IPS-NIHi11 (cell line): ENCODE results near the gene ISOC2.

Source experiments
- DNase-seq: peaks from one replicate; pipeline ENCODE4 v3.0.0; 2012; ENCODE audit warnings: mixed read lengths, low spot score

The ISOC2 gene

DNA sequence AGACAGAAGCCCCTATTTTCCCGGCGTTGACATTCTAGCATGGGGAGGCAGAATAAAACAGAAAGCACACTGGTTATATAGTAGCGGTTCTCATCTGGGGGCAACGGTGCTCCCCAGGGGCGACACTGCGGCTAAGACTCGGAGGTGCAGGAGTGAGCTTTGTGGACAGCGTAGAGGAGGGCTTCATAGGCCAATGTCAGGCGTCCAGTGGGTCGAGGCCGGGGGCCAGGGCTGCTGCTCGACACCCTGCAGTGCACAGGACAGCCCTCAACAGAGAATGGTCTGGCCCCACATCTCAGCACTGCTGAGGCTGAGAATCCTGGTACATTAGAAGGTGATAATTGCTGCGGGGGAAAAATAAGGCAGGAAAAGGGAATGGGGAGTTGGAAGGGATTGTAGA is 16.5 kb upstream of the ISOC2 start:
- DNase-seq, result no peak

DNA sequence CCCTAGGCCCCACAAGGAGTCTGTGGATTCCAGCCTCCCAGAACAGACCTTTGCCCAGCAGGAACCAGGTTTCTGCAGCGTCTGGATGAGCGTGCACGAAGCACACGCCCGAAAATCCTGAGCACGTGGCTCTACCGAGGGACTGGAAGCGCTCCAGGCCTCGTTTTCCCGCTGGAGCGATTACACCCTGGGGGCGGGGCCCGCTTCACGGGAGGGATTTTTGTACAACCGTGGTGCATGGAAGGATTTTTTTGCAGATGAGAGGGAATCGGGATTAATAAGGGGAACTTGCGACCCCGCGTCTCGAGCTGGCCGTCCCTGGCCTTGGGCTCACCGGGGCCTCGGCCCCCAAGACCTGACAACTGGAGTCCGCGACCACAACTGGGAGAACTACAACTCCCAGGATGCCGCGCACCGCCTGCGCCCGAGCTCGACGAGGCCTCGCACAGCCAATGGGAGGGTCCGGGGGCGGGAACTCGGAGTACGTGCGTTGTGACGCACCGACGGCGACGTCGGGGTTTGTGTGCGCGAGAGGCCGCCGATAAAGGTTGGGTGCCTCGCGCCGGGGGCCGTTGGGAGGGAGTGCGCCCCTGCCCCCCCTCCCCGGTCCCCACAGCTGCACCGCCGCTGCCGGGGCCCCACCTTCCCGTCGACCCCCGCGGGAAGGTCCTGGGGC is 14.8 kb upstream of the ISOC2 start, which contains the start of gene ZNF628:
TSS of gene ZNF628 (plus strand) at position 518 of the 676 bp plus-strand sequence. CDS start 3,294 bp downstream, outside the sequence.
- peak; percentile 97 for DNase-seq

DNA sequence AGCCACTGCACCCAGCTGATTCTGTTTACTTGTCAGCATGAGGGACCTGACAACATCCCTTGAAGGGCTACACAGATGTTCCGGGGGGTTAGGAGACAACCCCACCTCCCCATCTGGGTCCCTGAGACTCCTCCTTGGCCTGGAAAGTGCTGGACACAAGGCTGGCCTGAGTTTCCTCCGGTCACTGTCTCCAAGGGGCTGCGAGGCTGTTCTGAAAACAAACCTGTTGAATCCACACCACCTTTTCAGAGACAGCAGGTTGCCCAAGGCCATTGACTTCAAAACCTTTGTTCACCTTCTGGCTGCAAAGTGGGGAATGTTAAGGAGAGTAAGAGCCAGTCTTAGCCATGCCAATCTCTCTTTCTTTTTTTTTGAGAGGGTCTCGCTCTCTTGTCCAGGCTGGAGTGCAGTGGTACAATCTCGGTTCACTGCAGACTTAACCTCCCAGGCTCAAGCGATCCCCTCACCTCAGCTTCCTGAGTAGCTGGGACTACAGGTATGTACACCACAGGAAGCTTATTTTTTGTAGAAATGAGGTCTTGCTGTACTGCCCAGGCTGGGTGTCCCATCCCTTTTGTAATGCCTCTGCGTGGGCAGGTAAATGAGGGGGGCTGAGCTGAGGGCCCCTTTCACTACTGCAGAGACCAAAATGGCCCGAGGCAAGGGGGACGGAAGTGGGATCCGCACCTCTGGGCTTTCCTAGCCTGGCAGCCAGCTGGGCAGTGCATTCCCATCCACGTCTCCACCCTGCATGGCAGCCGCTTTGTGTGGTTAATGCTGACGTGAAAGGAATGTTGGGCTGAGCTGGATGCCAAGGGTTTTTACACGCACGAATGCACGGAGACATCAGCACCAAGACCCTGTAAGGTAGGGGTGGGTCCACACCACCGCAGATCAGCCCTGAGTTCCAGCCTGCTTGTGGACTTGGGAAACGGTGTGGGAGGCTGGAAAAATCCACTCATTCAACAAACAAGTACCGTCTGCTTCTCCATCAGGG is 13.1 kb upstream of the ISOC2 start:
- no peak for DNase-seq

DNA sequence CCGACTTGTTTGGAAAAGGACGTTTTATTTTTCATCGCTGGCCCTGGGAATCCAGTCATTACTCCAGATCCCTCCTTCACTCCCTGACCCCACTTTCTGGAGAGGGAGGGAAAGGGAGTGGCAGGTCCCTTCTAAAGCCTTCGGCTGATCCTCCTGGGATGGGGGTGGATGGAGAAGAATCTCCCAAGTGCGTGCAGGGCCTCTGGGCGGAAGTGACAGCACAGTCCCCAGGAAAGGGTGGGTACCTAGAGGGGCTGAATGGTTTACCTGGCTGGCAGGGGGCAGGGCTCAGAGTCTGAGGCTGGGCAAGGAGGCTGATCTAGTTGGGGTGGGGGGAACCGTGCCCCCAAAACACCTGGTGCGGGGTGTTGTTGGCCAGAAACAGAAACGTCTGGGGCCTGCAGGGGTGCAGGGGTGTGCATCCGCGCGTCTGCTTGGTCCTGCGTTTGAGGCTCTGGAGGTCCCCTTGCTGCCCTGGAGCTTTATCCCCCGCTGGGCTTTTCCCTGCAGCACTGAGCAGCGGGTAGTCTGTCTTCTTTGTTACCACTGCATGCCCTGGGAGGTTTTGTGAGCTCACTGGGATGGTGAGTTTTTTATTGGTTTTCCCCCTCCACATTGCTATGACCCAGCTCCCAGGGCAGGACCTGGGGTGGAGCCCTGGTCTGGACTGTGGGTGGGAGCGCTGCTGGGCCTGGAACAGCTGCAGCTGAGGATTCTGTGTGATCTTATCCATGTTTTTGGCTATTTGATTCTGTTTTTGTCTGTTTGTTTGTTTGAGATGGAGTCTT is 12.0 kb upstream of the ISOC2 start:
- no peak for DNase-seq

DNA sequence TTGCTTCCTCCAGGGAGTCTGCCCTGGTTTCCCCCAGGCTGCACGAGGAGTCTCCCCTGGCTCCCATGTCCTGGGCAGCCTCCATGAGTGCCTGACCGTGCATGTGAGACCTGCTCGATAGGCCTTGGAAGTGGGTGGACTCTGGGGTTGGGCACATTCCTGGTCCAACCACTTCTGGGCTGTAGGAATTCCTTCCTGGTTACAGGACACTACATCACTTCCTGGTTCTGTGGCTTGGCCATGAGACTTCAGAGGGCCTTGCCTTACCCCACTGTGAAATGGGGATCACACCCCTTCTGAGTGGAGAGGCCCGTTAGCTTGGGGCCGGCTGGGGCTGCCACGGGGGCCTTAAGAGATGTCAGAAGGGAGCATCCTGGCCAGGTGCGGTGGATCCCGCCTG is 11.0 kb upstream of the ISOC2 start:
- DNase-seq, result no peak

DNA sequence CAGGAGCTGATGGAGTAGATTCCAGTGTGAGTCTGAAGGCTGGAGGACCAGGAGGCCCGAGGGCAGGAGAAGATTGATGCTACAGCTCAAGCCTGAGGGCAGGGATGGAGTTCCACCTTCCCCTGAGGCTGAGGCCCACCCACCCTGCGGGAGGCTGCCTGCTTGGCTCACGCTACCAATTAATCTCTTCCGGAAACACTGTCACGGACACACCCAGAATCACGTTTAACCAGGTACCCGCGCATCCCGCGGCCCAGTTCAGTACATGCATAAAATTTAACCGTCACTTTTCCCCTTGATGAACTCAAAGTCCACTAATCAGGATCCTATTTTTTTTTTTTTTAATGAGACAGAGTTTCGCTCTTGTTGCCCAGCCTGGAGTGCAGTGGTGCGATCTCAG is 9.8 kb upstream of the ISOC2 start:
- no peak for DNase-seq

DNA sequence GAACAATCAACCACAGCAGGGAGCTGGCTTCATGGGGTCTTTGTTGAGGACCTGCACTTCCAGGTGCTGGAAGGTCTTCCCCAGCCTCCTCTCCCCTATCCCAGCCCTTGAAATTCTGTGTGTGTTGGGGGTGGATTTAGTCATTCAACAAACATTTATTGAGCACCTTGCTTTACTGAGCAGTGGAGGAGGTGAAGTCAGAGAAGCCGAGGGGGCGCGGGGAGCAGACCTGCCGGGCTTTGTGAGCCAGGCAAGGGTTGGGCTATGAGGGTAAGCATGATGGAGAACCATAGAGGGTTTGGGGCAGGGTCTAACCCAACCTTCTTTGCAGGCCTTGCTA is 6.6 kb upstream of the ISOC2 start:
- DNase-seq, result no peak

DNA sequence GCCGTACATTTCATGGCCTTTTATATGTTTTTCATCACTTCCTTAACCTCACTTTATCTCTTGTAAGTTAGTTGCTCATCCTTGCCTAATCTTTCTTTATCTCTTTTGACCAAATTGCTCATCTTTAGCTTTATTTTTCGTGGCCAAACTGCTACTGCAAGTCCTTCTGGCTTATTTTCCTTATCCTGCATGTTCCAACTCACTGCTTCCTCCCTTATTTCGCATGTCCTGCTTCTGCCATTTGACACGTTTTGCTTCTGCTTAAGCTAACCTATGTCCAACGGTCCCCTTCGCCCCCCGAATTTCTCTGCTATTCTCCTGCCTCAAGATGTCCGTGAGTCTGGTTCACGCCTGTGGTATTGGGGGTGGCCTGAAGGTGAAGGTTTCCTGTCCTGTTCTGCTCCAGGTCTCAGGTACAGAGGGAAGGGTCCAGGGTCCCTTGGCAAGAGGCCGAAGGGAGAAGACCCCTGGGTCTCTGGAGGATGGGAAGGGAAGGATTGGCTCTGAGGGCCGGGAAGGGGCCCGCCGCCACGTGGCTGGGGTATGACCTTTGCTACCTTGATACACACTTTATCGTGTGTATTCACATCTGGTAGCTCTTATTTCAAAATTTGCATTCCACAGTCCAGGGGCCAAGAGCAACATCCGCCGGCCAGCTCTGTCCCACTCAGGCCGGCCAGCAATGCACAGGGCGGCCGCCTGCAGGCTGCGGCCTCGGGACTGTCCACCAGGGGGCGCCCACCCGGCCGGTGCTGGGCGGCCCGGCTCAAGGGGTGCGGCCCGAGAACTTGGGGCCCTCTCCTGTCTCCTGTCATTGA is 6.0 kb upstream of the ISOC2 start:
- DNase-seq, result peak; percentile 84

DNA sequence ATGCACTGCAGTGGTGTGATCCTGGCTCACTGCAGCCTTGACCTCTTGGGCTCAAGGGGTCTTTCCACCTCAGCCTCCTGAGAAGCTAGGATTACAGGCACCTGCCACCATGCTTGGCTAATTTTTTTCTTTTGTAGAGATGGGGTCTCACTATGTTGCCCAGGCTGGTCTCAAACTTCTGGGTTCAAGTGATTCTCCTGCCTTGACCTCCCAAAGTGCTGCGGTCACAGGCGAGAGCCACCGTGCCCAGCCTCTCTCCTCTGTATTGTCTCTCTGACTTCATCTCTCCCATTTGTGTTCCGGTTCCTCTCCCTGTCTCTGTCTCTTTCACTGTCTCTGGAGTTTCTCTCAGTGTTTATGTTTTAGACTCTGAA is 4.8 kb upstream of the ISOC2 start:
- DNase-seq, result no peak

DNA sequence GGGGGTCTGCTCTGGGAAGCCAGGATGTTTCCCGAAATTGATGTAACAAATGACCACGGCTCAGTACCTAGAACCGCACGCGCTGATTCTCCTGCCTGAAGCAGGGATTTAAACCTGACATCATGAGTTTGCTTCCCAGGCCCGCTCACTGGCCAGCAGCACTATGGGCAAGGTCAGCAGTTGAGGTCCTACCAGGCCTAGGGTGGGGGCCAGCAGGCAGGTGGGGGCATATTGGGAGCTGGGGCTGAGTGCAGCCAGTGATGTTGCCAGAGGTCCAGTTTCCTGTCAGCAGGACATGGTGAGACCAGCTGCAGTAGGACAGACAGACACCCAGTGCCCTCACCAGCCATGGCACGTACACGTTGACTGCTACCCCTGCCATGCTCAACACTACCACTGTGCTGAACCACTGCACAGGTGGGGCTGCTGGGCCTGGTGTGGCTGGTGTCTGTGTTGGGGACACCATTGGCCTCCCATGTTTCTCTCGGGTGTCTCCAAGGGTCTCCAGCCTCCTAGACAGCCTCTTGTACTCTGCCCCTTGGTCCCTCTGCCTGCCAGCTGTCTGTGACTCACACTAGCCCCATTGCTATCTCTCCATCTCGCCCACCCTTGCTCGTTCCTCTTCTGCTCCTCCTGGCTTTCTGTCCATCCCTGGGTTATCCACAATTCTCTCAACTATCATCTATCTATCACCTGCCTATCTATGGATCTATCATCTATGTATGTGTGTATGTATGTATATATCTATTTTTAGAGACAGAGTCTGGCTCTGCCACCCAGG is 4.2 kb upstream of the ISOC2 start:
- DNase-seq, result no peak

DNA sequence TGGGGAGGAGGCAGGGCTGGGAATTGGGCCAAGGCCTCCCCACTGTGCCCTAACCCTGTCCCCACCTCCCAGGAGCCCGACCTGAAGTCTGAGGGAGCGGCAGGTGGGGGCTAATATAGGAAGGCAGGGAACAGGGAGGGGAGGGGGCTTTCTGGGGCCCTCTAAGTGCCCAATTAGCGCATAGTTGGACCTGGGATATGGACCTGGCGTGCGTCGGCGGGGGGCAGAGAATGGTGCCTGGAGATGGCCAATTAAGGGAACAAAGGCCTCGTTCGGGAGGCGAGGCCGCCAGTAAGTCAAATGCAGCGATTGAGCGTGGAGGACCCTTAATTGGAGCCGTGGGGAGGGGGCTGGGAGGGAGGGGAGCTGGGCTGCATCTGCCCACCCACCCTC is 3.2 kb upstream of the ISOC2 start, which contains the start of gene C19orf85:
TSS of gene C19orf85 (minus strand) at position 90 of the 393 bp plus-strand sequence. CDS start 197 bp downstream, outside the sequence.
- DNase-seq, result no peak

DNA sequence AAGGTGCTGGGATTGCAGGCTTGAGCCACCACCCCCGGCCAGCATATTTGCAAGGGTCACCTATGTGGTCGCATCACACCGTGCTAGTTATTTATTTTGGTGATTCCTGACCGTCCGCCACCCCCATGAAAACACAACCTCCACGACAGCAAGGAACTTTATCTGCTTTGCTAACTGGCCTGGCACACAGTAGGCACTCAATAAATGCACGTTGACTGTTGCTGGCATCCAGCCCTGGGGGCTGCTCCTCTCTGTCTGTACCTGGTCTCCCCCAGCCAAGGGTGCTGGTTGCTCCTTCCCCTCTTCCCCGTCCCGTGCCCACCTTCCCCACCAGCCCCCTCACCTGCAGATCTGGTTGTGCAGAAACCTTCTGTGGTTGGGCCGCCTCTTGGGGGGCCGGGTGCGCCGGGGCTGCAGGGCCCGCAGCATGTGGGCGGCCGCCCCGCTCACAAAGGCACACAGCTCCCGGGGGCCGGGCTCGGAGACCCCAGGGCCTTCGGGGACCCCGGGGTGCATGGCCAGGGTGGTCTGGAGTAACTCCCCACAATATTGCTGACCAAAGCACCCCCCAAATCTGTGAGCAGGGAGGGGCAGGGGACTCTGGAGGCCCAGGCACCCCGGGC is 2.7 kb upstream of the ISOC2 start:
- DNase-seq, result no peak

DNA sequence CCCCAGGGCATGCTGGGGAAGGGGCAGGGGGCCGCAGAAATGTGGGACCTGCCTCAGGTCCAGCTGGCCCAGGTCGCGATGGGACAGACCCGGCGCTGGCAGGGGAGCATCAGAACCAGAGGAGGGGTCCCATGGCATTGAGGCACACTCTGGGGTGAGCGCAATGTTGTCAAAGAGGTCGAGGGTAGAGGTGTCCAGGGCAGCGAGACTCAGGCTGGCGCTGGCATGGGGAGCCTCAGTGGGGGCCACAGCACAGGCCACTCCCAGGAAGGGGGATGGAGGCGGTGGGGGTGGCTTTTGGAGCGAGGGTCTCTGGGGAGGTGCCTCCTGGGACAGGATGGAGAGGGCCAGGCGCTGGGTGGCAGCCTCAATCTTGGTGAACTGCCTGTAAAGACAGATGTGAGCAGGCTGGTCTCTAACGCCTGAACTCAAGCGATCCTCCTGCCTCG is 2.2 kb upstream of the ISOC2 start:
- DNase-seq, result no peak

DNA sequence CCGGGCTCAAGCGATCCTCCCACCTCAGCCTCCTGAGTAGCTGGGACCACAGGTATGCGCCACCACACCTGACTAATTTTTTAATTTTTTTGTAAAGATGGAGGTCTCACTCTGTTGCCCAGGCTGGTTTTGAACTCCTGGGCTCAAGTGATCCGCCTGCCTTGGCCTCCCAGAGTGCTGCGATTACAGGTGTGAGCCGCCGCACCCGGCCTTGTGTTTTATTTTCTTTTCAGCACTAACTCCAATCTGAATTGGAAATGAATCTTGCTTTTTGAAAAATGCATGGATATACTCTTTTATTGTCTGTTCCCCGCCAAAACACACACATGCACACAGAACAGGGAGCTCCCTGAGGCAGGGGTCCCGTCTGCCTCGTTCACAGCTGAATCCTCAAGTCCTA is 1.3 kb upstream of the ISOC2 start:
- no peak for DNase-seq

DNA sequence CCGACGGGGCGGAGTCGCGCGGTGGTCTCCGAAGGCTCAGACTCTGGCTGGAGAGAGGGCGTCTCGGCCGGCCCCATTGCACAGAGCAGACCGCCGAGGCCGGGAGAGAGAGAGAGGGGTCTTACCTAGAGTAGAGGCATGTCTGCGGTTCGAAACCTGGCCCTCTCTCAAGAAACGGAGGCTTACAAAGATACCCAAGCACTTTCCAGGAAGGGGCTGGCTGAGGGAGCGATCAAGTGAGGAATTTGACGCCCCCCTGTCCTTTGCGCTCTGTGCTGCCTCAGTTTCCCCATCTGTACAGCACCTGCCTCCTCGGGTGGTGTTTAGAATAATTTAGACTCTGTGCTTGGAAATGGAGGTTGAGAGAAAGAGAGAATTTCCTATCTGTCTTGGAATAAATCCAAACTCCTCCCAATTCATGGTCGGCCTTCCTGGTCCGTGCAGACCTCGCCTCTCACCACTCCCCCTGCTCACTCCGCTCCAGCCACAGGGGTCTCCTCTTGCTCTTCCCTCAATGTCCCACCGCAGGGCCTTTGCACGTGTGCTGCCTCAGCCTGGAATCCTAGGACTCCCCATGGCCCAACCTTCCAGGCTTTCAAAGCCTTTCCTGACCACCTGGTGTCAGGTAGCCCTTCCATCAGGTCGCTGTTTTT is 658 bp upstream of the ISOC2 start:
- DNase-seq, result no peak

DNA sequence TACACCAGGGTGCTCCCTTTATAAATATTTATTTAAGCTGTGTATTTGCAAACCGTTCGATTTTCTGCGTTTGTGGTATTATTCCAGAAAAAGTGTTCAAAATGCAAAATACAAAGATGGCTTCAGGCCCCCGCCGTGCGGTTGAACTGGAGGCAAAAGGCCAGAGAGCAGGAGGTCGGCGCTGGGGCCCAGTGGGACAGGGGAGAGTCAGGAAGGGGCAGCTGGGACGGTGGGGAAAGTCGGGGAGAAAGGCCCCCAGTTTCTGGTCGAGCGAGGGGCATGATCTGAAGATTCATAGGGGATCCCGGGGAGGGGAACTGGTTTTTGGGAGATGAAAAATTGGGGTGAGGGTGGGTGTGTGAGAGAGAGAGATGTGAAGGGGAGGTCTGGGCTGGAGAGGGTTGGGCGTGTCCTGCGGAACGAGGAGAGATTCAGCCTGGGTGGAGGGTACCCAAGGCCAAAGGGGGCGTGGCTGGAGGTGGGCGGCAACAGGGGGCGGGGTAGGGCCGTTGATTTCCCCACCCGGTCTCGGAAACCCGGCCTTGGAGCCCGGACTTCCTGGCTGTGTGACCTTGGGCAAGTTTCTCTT is 678 bp downstream of the ISOC2 start:
- peak; percentile 84 for DNase-seq

DNA sequence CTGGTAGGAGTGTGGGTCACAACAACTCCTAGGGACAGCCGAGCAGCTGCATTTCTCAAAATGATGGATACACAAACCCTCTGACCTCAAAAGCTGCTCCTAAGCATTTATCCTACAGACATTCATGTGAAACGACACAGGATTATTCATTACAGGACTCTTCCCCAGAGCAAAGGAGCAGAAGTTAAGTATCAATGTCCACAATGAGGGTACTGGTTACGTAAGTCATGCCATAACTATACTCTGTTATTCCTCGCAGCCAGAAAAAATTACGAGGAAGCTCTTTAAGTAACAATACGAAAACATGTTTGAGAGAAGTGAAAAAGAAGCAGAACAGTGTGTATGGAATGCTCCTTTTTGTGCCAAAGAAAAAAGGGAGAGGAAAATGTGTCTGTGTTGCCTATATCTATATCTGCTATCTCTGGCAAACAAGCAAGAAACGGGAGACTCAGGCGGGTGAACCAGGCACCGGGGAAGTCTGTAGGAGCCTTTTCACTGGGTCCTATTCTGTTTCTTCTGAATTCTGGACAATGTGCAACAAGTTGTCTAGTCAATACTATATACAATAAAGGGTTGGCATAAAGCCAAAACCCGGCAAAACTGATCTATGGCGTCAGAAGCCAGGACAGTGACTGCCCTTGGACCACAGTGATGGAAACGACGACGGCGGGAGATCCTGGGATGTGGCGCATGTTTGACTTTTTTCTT is 1.3 kb downstream of the ISOC2 start:
- no peak for DNase-seq

DNA sequence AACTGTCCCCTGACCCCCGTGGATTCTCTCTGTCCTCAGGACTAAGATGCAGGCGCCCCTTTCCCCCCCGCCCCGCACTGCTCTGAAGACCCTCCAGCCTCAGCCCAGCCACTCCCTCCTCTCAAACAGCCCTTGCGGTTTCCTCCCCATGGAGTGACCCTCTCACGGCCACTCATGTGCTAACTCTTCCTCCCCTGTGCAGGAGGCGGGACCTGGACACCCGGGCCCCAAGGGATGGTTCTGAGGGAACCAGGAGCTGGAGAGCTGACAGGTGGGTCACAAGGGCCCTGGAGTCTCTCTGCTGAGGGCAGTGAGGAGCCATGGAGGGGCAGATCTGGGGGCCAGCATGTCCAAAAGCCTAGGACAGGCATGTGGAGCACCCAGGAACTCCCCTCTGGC is 1.9 kb downstream of the ISOC2 start:
- DNase-seq, result no peak
